HepG2 (cell line): ENCODE data around the gene RCCD1. TPM values are rescaled to one million over a fixed set of nuclear protein-coding genes. Genes with fewer than 3 reads are reported as not detected.

Experiments used
- CBFB ChIP-seq: sonication (generic); formaldehyde crosslinking; IDR thresholded peaks from 2 replicates; pipeline ENCODE4 v1.4.0; 2020; ENCODE audit warnings: missing genetic modification reagents
- HOXD1 ChIP-seq: sonication (generic); formaldehyde crosslinking; IDR thresholded peaks from 2 replicates; pipeline ENCODE4 v1.5.0; 2020; ENCODE audit warnings: missing genetic modification reagents
- MZF1 ChIP-seq: sonication (generic); formaldehyde crosslinking; IDR thresholded peaks from 2 replicates; pipeline ENCODE4 v1.8.1; 2023; ENCODE audit warnings: mild to moderate bottlenecking, missing genetic modification reagents, borderline replicate concordance
- NFE2L1 ChIP-seq: sonication (generic); formaldehyde crosslinking; IDR thresholded peaks from 2 replicates; pipeline ENCODE4 v1.4.0; 2020; ENCODE audit warnings: missing genetic modification reagents, mild to moderate bottlenecking, borderline replicate concordance
- ONECUT2 ChIP-seq: sonication (generic); formaldehyde crosslinking; IDR thresholded peaks from 2 replicates; pipeline ENCODE4 v1.4.0; 2020; ENCODE audit warnings: missing genetic modification reagents
- REPIN1 ChIP-seq: sonication (generic); formaldehyde crosslinking; IDR thresholded peaks from 2 replicates; pipeline ENCODE4 v1.8.0; 2022; ENCODE audit warnings: missing genetic modification reagents, low read depth, mild to moderate bottlenecking, borderline replicate concordance
- SNRNP70 ChIP-seq: fragments of 200-400 bp; formaldehyde crosslinking; IDR thresholded peaks from 2 replicates; pipeline ENCODE4 v1.6.1; 2017; ENCODE audit warnings: mild to moderate bottlenecking, low read depth, low read length, moderate library complexity
- SP5 ChIP-seq: IDR thresholded peaks from 2 replicates; pipeline ENCODE4 v1.6.1; 2016; ENCODE audit warnings: low read depth, borderline replicate concordance
- SRY ChIP-seq: sonication (generic); formaldehyde crosslinking; IDR thresholded peaks from 2 replicates; pipeline ENCODE4 v1.8.0; 2022; ENCODE audit warnings: mild to moderate bottlenecking, missing genetic modification reagents
- ZFP82 ChIP-seq: sonication (generic); formaldehyde crosslinking; IDR thresholded peaks from 2 replicates; pipeline ENCODE4 v1.5.1; 2020; ENCODE audit warnings: mild to moderate bottlenecking, missing genetic modification reagents, borderline replicate concordance
- ZNF142 ChIP-seq: sonication (generic); formaldehyde crosslinking; IDR thresholded peaks from 2 replicates; pipeline ENCODE4 v1.4.0; 2020; ENCODE audit warnings: missing genetic modification reagents
- ZNF225 ChIP-seq: sonication (generic); formaldehyde crosslinking; IDR thresholded peaks from 2 replicates; pipeline ENCODE4 v1.4.0; 2020; ENCODE audit warnings: mild to moderate bottlenecking, missing genetic modification reagents
- ZNF660 ChIP-seq: sonication (generic); formaldehyde crosslinking; IDR thresholded peaks from 2 replicates; pipeline ENCODE4 v1.5.1; 2020; ENCODE audit warnings: mild to moderate bottlenecking, low read depth, missing genetic modification reagents, borderline replicate concordance
- ZNF737 ChIP-seq: sonication (generic); formaldehyde crosslinking; IDR thresholded peaks from 2 replicates; pipeline ENCODE4 v1.5.0; 2020; ENCODE audit warnings: missing genetic modification reagents, mild to moderate bottlenecking, borderline replicate concordance
- ZNF792 ChIP-seq: IDR thresholded peaks from 2 replicates; pipeline ENCODE4 v1.6.1; 2016
- polyA plus RNA-seq, 8 experiments: library from polyadenylated mRNA; depleted of rRNA in 3 of 8; stranded (reverse) in 7 of 8; unstranded in 1 of 8; fragments of >200 nt; fragmentation: Illumina TruSeq in 4 of 8; extraction: Trizol in 4 of 8; gene quantifications; 2 replicates each; pipeline versions ENCODE4 v1.2.1 to v1.2.3, GENCODE V29; 2011 to 2016; ENCODE audit warnings: low read depth in 4 of 8, missing spikeins in 1 of 8, mixed read lengths in 1 of 8; ENCODE audit not compliant: insufficient read depth in 1 of 8
- total RNA-seq, 5 experiments: library from RNA; depleted of rRNA; stranded (reverse); fragments of >200 nt; fragmentation: Illumina TruSeq; extraction: Trizol; gene quantifications; 2 replicates each; pipeline ENCODE4 v1.2.3, GENCODE V29; 2016; ENCODE audit warnings: low read depth in 1 of 5
- TF ChIP-seq, protein P1 (sequence below): sonication (generic); formaldehyde crosslinking; IDR thresholded peaks from 2 replicates; pipeline ENCODE4 v1.4.0; 2020; ENCODE audit warnings: mild to moderate bottlenecking, missing genetic modification reagents
- TF ChIP-seq, protein P2 (sequence below): sonication (generic); formaldehyde crosslinking; IDR thresholded peaks from 2 replicates; pipeline ENCODE4 v1.5.1; 2020; ENCODE audit warnings: missing genetic modification reagents, mild to moderate bottlenecking, borderline replicate concordance

Gene RCCD1
- total and polyA plus RNA-seq, 2 of the 13 experiments (the other 11 are each of a cell fraction or from before 2014, with no cell fraction given) = 14.1 to 15.1 TPM

DNA sequence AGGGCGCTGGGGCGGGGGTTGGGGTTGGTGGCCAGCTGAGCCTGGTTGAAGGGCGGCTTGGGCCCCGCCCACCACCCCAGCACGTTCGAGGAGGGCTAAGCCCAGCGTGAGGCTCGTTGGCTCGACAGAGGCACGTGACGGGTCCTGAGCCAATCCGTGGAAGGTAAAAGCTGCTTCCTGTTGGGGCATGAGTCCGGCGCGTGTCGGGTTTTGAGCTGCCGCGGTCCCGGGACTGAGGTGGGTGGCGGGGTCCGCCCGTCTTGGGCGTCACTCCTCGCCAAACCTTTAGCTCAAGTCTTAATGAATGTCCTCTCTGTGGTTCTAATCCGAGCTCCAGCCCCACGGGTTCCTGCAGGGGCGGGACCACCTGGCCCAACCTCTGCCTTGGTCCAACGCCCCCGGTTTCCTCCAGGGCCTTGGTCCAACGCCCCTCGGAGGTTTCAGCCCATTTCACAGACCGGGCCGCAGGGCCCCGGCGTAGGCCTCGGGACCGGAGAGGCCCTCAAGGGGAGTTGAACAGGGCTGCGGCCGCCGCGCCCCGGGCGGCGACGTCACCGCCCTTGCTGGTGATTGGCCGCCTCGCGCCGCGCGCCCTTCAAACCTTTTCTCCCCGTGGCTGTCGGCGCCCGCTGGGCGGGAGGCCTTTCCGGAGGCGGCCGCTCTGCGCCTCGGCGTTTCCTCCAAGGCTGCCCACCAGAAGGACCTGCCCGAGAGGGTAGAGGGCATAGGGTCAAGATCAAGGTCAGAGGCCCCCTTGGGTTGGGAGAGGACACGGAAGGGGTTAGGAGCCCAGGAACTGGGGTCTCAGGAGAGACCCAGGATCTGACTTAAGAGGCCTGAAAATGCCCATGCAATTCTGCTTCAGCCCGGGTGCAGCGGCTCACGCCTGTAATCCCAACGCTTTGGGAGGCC lies at the start of gene RCCD1 (continued):
- TF ChIP-seq, protein P1, sequence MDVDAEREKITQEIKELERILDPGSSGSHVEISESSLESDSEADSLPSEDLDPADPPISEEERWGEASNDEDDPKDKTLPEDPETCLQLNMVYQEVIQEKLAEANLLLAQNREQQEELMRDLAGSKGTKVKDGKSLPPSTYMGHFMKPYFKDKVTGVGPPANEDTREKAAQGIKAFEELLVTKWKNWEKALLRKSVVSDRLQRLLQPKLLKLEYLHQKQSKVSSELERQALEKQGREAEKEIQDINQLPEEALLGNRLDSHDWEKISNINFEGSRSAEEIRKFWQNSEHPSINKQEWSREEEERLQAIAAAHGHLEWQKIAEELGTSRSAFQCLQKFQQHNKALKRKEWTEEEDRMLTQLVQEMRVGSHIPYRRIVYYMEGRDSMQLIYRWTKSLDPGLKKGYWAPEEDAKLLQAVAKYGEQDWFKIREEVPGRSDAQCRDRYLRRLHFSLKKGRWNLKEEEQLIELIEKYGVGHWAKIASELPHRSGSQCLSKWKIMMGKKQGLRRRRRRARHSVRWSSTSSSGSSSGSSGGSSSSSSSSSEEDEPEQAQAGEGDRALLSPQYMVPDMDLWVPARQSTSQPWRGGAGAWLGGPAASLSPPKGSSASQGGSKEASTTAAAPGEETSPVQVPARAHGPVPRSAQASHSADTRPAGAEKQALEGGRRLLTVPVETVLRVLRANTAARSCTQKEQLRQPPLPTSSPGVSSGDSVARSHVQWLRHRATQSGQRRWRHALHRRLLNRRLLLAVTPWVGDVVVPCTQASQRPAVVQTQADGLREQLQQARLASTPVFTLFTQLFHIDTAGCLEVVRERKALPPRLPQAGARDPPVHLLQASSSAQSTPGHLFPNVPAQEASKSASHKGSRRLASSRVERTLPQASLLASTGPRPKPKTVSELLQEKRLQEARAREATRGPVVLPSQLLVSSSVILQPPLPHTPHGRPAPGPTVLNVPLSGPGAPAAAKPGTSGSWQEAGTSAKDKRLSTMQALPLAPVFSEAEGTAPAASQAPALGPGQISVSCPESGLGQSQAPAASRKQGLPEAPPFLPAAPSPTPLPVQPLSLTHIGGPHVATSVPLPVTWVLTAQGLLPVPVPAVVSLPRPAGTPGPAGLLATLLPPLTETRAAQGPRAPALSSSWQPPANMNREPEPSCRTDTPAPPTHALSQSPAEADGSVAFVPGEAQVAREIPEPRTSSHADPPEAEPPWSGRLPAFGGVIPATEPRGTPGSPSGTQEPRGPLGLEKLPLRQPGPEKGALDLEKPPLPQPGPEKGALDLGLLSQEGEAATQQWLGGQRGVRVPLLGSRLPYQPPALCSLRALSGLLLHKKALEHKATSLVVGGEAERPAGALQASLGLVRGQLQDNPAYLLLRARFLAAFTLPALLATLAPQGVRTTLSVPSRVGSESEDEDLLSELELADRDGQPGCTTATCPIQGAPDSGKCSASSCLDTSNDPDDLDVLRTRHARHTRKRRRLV (CRISPR knock-in tag) = no peak
- no peak for TF ChIP-seq ONECUT2 (CRISPR knock-in tag)
- no peak for TF ChIP-seq ZNF737
- 0 out of 2 replicates have a peak, but pooled peaks have one; percentile 51 for TF ChIP-seq ZNF142 (CRISPR knock-in tag)
- 0 out of 2 replicates have a peak, but pooled peaks have one; percentile 21 for TF ChIP-seq ZNF660
- TF ChIP-seq, protein P2, sequence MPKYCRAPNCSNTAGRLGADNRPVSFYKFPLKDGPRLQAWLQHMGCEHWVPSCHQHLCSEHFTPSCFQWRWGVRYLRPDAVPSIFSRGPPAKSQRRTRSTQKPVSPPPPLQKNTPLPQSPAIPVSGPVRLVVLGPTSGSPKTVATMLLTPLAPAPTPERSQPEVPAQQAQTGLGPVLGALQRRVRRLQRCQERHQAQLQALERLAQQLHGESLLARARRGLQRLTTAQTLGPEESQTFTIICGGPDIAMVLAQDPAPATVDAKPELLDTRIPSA (CRISPR knock-in tag) = peak; percentile 56; the same call in 1 of the 2 replicates
- peak; percentile 39; the same call in 1 of the 2 replicates for TF ChIP-seq HOXD1 (CRISPR knock-in tag)
- no peak; the same call in 1 of the 2 replicates for TF ChIP-seq CBFB (CRISPR knock-in tag)
- peak; percentile 66 for TF ChIP-seq SP5 (CRISPR knock-in tag)
- TF ChIP-seq ZNF225 (CRISPR knock-in tag) = no peak
- TF ChIP-seq SNRNP70 = no peak
- no peak for TF ChIP-seq ZFP82 (CRISPR knock-in tag)
- peak; percentile 35; the same call in 1 of the 2 replicates for TF ChIP-seq REPIN1 (CRISPR knock-in tag)
- TF ChIP-seq NFE2L1 (CRISPR knock-in tag) = no peak; the same call in 1 of the 2 replicates
- no peak for TF ChIP-seq MZF1 (CRISPR knock-in tag)
- TF ChIP-seq SRY (CRISPR knock-in tag) = peak; percentile 81; the same call in 1 of the 2 replicates
- TF ChIP-seq ZNF792 (CRISPR knock-in tag) = no peak; the same call in none of the 2 replicates
